ENCODE results near the gene SLC39A11.

GRCh38 chr17:72816406-72816805 is 276.1 kb downstream of the SLC39A11 start:
- TF ChIP-seq POLR2A (IDR thresholded peaks at IDR 0.05) (no peak), CTCF (IDR thresholded peaks at IDR 0.05) (no peak)

Data from testis (tissue), 2 donors.